ENCODE data around the gene TTLL3.
"Not testable (repeated sequence)": the region's sequence is repeated elsewhere in the genome, so short reads cannot be mapped to it uniquely, and the experiment has no call there.

The TTLL3 gene

GRCh38 chr3:9843715-9844438, 33.8 kb downstream of the TTLL3 start, which contains the start of gene RPUSD3:
TSS of gene RPUSD3 (minus strand) at chr3:9844008. CDS start at chr3:9843990, 18 bp downstream.
- peak within 1 kb of the TSS; percentile 89 for H2AFZ ChIP-seq
- no peak for TF ChIP-seq CTCF (IDR thresholded peaks at IDR 0.05)
- H3K4me2 ChIP-seq (ENCODE audit: low read length) = peak within 1 kb of the TSS; percentile 75
- H3K4me3 ChIP-seq (ENCODE audit: low read depth, low read length) = peak within 1 kb of the TSS; percentile 54
- no peaks in the 10 kb centered on the region for H3K27me3 ChIP-seq (ENCODE audit: control insufficient read depth, insufficient read depth, low read length)
- peak within 1 kb of the TSS; percentile 79 for H3K27ac ChIP-seq
- H3K36me3 ChIP-seq (ENCODE audit: control insufficient read depth, insufficient read depth, low read length) = no peaks in the 10 kb centered on the region
- H3K79me2 ChIP-seq = no peaks in the 10 kb centered on the region
- H3K9me3 ChIP-seq (ENCODE audit: control insufficient read depth, low read length) = no peaks in the 10 kb centered on the region
- no peak within 1 kb of the TSS for H3K9ac ChIP-seq
- H3K4me1 ChIP-seq = no peaks in the 10 kb centered on the region

- H3K4me3 ChIP-seq (ENCODE audit: low read depth, low read length) = no peak overlapping the region
- no peak overlapping the region for H3K27ac ChIP-seq
- TF ChIP-seq CTCF (IDR thresholded peaks at IDR 0.05) = no peak
- H3K9ac ChIP-seq = no peak overlapping the region
- no peaks in the 10 kb centered on the region for H3K4me1 ChIP-seq
- no peak overlapping the region for H3K4me2 ChIP-seq (ENCODE audit: low read length)
- H2AFZ ChIP-seq = no peak overlapping the region
- no peaks in the 10 kb centered on the region for H3K27me3 ChIP-seq (ENCODE audit: control insufficient read depth, insufficient read depth, low read length)
- no peaks in the 10 kb centered on the region for H3K79me2 ChIP-seq
- H3K36me3 ChIP-seq (ENCODE audit: control insufficient read depth, insufficient read depth, low read length) = no peaks in the 10 kb centered on the region
- no peaks in the 10 kb centered on the region for H3K9me3 ChIP-seq (ENCODE audit: control insufficient read depth, low read length)
These were observed 36.2 kb downstream of the TTLL3 start for GRCh38 chr3:9846231-9846630.

- no peak overlapping the region for H2AFZ ChIP-seq
- no peaks in the 10 kb centered on the region for H3K27me3 ChIP-seq (ENCODE audit: control insufficient read depth, insufficient read depth, low read length)
- no peak for TF ChIP-seq CTCF (IDR thresholded peaks at IDR 0.05)
- H3K9ac ChIP-seq = no peak overlapping the region
- H3K27ac ChIP-seq = no peak overlapping the region
- no peaks in the 10 kb centered on the region for H3K79me2 ChIP-seq
- no peak overlapping the region for H3K4me3 ChIP-seq (ENCODE audit: low read depth, low read length)
- H3K4me1 ChIP-seq = no peaks in the 10 kb centered on the region
- no peaks in the 10 kb centered on the region for H3K9me3 ChIP-seq (ENCODE audit: control insufficient read depth, low read length)
- H3K4me2 ChIP-seq (ENCODE audit: low read length) = no peak overlapping the region
- H3K36me3 ChIP-seq (ENCODE audit: control insufficient read depth, insufficient read depth, low read length) = no peaks in the 10 kb centered on the region
These were observed 36.9 kb downstream of the TTLL3 start for GRCh38 chr3:9846931-9847488.

GRCh38 chr3:9847870-9848269, 37.8 kb downstream of the TTLL3 start:
- not testable (repeated sequence) for H3K4me2 ChIP-seq (ENCODE audit: low read length); H3K4me1 ChIP-seq; H3K27ac ChIP-seq; H2AFZ ChIP-seq; H3K9ac ChIP-seq; H3K9me3 ChIP-seq (ENCODE audit: control insufficient read depth, low read length); H3K36me3 ChIP-seq (ENCODE audit: control insufficient read depth, insufficient read depth, low read length); H3K27me3 ChIP-seq (ENCODE audit: control insufficient read depth, insufficient read depth, low read length); H3K4me3 ChIP-seq (ENCODE audit: low read depth, low read length); H3K79me2 ChIP-seq

DNA sequence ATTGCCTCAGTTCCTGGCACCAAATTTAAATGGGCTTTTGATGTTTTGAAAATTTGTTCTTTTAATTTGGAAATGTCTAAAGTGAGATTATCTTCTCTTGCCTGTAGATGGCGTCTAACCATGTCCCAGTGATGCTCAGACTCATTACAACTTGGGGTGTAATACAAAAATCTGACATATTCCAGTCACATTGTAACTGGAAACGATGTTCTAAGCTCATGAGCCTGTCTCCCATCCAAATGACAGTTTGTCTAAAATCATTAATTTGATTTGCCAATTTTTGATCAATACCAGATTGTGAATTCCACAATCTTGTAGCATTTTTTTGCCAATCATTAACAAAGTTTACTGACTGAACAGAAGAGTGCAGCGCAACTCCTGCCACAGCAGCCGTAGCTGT, 38.8 kb downstream of the TTLL3 start:
- TF ChIP-seq CTCF (IDR thresholded peaks at IDR 0.05) = peak; percentile 59

GRCh38 chr3:9851383-9851782, 41.3 kb downstream of the TTLL3 start:
- not testable (repeated sequence) for H2AFZ ChIP-seq; H3K79me2 ChIP-seq; H3K27me3 ChIP-seq (ENCODE audit: control insufficient read depth, insufficient read depth, low read length); H3K9ac ChIP-seq; H3K4me2 ChIP-seq (ENCODE audit: low read length); H3K4me3 ChIP-seq (ENCODE audit: low read depth, low read length); H3K36me3 ChIP-seq (ENCODE audit: control insufficient read depth, insufficient read depth, low read length); H3K9me3 ChIP-seq (ENCODE audit: control insufficient read depth, low read length); H3K27ac ChIP-seq; H3K4me1 ChIP-seq

More for the DNA sequence above, 38.8 kb downstream of the TTLL3 start:
- H3K36me3 ChIP-seq (ENCODE audit: control insufficient read depth, insufficient read depth, low read length); H3K4me1 ChIP-seq; H3K27me3 ChIP-seq (ENCODE audit: control insufficient read depth, insufficient read depth, low read length); H3K27ac ChIP-seq; H3K79me2 ChIP-seq; H2AFZ ChIP-seq; H3K9me3 ChIP-seq (ENCODE audit: control insufficient read depth, low read length); H3K9ac ChIP-seq; H3K4me2 ChIP-seq (ENCODE audit: low read length); H3K4me3 ChIP-seq (ENCODE audit: low read depth, low read length): not testable (repeated sequence)

- H3K27me3 ChIP-seq (ENCODE audit: control insufficient read depth, insufficient read depth, low read length); H3K4me3 ChIP-seq (ENCODE audit: low read depth, low read length): not testable (repeated sequence)
These were observed 41.9 kb downstream of the TTLL3 start for GRCh38 chr3:9851926-9852325.

More at GRCh38 chr3:9851926-9852325, 41.9 kb downstream of the TTLL3 start:
- not testable (repeated sequence) for H3K4me1 ChIP-seq; H3K79me2 ChIP-seq; H3K9me3 ChIP-seq (ENCODE audit: control insufficient read depth, low read length); H3K36me3 ChIP-seq (ENCODE audit: control insufficient read depth, insufficient read depth, low read length); H3K27ac ChIP-seq; H3K9ac ChIP-seq; H2AFZ ChIP-seq; H3K4me2 ChIP-seq (ENCODE audit: low read length)

All from parathyroid adenoma (tissue), 2 donors.